ENCODE results near the gene ARID1B.

DNA sequence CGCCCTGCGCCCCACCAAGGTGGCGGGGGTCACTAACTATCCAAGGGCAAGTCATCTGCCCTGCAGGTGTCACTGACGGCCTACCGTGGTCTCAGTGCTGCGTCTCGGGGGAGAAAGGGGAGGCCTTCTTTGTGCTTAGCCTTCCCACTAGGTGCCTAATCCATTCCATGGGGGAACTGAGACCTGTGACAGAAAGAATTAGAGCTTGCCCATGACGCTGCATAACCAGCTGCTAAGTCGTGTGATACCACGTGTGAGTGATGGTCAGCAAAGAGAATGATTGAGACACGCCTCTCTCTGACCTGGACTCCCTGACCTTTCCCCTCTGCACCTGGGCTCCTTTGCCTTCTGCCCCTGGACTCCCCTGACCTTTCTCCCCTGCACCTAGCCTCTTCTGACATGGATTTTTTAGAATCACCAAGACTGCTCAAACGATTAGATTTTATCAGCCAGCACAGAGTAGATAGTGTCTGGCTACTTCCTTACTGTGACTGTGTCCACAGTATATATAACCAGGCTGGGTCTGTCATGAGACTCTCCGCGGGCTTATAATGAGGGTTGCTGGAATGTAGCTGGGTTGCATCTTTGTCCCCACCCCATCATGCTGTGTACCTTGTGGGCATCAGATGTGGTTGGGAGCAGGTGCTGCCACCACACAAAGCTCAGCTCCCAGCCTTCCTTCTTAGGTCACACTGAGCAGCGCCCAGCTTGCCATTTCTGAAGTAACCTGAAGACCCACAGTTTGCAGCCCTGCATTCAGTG, 405.5 kb downstream of the ARID1B start:
- no peak for TF ChIP-seq POLR2A (IDR thresholded peaks at IDR 0.05)
- TF ChIP-seq, protein P1, sequence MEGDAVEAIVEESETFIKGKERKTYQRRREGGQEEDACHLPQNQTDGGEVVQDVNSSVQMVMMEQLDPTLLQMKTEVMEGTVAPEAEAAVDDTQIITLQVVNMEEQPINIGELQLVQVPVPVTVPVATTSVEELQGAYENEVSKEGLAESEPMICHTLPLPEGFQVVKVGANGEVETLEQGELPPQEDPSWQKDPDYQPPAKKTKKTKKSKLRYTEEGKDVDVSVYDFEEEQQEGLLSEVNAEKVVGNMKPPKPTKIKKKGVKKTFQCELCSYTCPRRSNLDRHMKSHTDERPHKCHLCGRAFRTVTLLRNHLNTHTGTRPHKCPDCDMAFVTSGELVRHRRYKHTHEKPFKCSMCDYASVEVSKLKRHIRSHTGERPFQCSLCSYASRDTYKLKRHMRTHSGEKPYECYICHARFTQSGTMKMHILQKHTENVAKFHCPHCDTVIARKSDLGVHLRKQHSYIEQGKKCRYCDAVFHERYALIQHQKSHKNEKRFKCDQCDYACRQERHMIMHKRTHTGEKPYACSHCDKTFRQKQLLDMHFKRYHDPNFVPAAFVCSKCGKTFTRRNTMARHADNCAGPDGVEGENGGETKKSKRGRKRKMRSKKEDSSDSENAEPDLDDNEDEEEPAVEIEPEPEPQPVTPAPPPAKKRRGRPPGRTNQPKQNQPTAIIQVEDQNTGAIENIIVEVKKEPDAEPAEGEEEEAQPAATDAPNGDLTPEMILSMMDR (IDR thresholded peaks at IDR 0.05): no peak
